PC-9 (cell line): ENCODE results near the gene KCNF1. TPM values are rescaled to one million over a fixed set of nuclear protein-coding genes. Genes with fewer than 3 reads are reported as not detected.

Source experiments
- BruUV-seq: library from RNA; stranded (reverse); fragments of 400-500 nt; replicated peaks from 2 replicates; lab custom pipeline; 2021; lab: Mats Ljungman, UMichigan
- CTCF ChIA-PET: fragments of 300-600 bp; sonication (Branson Sonifier 250); formaldehyde crosslinking; loops from one replicate; lab custom pipeline; 2022; ENCODE audit warnings: antibody characterized with exemption; lab: Charles Lee
- POLR2A ChIA-PET: fragments of 300-600 bp; sonication (Branson Sonifier 250); formaldehyde crosslinking; loops from one replicate; lab custom pipeline; 2022; ENCODE audit warnings: antibody characterized with exemption; ENCODE audit not compliant: unreplicated experiment; lab: Charles Lee
- DNase-seq, 2 experiments: peaks; one replicate each; pipeline versions ENCODE4 v3.0.0 to v3.0.0-alpha.2; 2015 to 2022; ENCODE audit warnings: mixed read lengths in 1 of 2
- H2AFZ ChIP-seq: fragments of 200-600 bp; sonication (generic); 2 replicates; pipeline ENCODE4 v1.8.1; 2017; ENCODE audit warnings: antibody characterized with exemption
- H3F3A ChIP-seq: fragments of 200-600 bp; sonication (generic); 2 replicates; pipeline ENCODE4 v1.8.1; 2017; ENCODE audit warnings: antibody characterized with exemption, mild to moderate bottlenecking, low read depth; ENCODE audit not compliant: insufficient read depth
- H3K27ac ChIP-seq: fragments of 200-600 bp; sonication (generic); 2 replicates; pipeline ENCODE4 v1.6.1; 2016; ENCODE audit warnings: mixed run types
- H3K27me3 ChIP-seq: fragments of 200-600 bp; sonication (generic); 2 replicates; pipeline ENCODE4 v1.6.1; 2016; ENCODE audit warnings: low read depth, mixed run types; ENCODE audit not compliant: insufficient read depth
- H3K36me3 ChIP-seq: fragments of 200-600 bp; sonication (generic); 2 replicates; pipeline ENCODE4 v1.6.1; 2016; ENCODE audit warnings: low read depth, mixed run types
- H3K4me1 ChIP-seq: fragments of 200-600 bp; sonication (generic); replicated peaks from 2 replicates; pipeline ENCODE4 v1.6.1; 2016; ENCODE audit warnings: mixed run types; ENCODE audit not compliant: insufficient read depth
- H3K4me2 ChIP-seq: fragments of 200-600 bp; sonication (generic); 2 replicates; pipeline ENCODE4 v1.6.1; 2017; ENCODE audit warnings: mixed run types
- H3K4me3 ChIP-seq: fragments of 200-600 bp; sonication (generic); 2 replicates; pipeline ENCODE4 v1.6.1; 2016; ENCODE audit warnings: mixed run types
- H3K79me2 ChIP-seq: fragments of 200-600 bp; sonication (generic); 2 replicates; pipeline ENCODE4 v1.6.1; 2017; ENCODE audit warnings: low read depth, mixed run types
- H3K9me2 ChIP-seq: fragments of 200-600 bp; sonication (generic); 2 replicates; pipeline ENCODE4 v1.8.1; 2017; ENCODE audit warnings: mild to moderate bottlenecking; ENCODE audit not compliant: insufficient read depth
- H3K9me3 ChIP-seq: fragments of 200-600 bp; sonication (generic); 2 replicates; pipeline ENCODE4 v1.8.1; 2016; ENCODE audit warnings: low read depth; ENCODE audit not compliant: insufficient read depth
- H4K20me1 ChIP-seq: fragments of 200-600 bp; sonication (generic); 2 replicates; pipeline ENCODE4 v1.8.1; 2017; ENCODE audit not compliant: insufficient read depth
- CTCF ChIP-seq: fragments of 200-600 bp; sonication (generic); conservative IDR thresholded peaks from 2 replicates; pipeline ENCODE4 v1.6.1; 2017; ENCODE audit warnings: mixed run types, antibody characterized with exemption, mild to moderate bottlenecking, moderate library complexity
- EZH2 ChIP-seq: fragments of 200-600 bp; sonication (generic); IDR thresholded peaks from 2 replicates; pipeline ENCODE4 v1.8.0; 2017; ENCODE audit warnings: antibody characterized with exemption, low read depth
- intact Hi-C: fragments of 100-400 bp; cut with micrococcal nuclease; formaldehyde crosslinking; loops from one replicate; pipeline ENCODE4 v1.10.0; 2022; ENCODE audit not compliant: unreplicated experiment
- total RNA-seq: library from RNA; stranded (reverse); gene quantifications from 2 replicates; pipeline ENCODE4 v1.2.3, GENCODE V29; 2021

Gene KCNF1
- total RNA-seq, 1 experiment from 2014 or later = 1.0 TPM

DNA sequence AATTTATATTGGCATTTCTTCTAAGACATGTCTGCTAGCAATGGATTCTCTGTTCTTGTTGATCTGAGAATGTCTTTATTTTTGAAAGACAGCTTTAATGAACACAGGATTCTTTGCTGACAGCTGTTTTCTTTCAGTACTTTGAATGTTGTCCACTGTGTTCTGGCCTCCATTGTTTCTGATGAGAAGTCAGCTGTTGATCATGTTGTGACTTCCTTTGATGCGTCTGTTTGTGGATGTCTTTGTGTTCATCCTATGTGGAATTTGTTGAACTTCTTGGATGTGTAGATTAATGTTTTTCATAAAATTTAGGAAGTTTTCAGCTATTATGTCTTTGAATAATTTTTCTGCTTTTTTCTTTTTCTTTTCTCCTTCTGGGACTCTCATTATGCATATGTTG lies 39.8 kb upstream of the KCNF1 start:
- Histone ChIP-seq H3K4me1 (no peaks in the 10 kb centered on the region), H3K4me3 (no peak overlapping the region), H3K9me2 (no peaks in the 10 kb centered on the region), H3K27ac (no peak overlapping the region), H3K4me2 (no peak overlapping the region), H4K20me1 (no peaks in the 10 kb centered on the region), H3K27me3 (no peaks in the 10 kb centered on the region), H3K36me3 (no peaks in the 10 kb centered on the region), H3F3A (no peaks in the 10 kb centered on the region), H3K79me2 (no peaks in the 10 kb centered on the region), H3K9me3 (peaks cover 7% of the 10 kb centered on the region; the same call in 1 of the 2 replicates), H2AFZ (no peak overlapping the region)
- DNase-seq = peak in 1 of 2 experiments; percentile 10
- TF ChIP-seq CTCF (no peak), EZH2 (no peak)
- CTCF ChIA-PET = no interaction called here
- no TSS peak for BruUV-seq
- POLR2A ChIA-PET = no interaction called here
- intact Hi-C loops = no loop called here

DNA sequence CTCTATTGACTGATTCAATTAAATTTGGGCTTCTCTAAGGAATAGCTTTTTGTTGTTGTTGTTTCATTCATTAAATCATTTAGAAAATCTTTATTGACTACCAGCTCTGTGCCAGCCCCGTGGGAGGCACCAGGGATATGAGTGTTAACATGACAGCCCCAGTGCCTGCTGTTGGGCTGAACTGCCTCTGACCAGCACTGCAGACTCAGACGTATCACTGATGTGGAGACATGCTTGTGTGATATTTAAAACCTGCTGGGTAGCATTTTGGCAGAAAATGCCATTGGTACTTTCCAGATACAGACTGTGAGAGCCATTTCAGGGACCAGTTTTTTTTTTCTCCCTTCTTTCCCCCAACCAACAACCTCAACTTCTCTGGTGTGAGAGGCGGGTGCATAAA lies 38.6 kb upstream of the KCNF1 start:
- Histone ChIP-seq H3K4me2 (no peak overlapping the region), H3F3A (no peaks in the 10 kb centered on the region), H3K79me2 (no peaks in the 10 kb centered on the region), H3K4me1 (no peaks in the 10 kb centered on the region), H3K9me2 (no peaks in the 10 kb centered on the region), H3K27ac (no peak overlapping the region), H3K4me3 (no peak overlapping the region), H3K27me3 (no peaks in the 10 kb centered on the region), H4K20me1 (no peaks in the 10 kb centered on the region), H2AFZ (no peak overlapping the region), H3K36me3 (no peaks in the 10 kb centered on the region), H3K9me3 (peaks cover 7% of the 10 kb centered on the region; the same call in 1 of the 2 replicates)
- POLR2A ChIA-PET = no interaction called here
- CTCF ChIA-PET = interaction anchor here (0.6 kb wide), 1 partner anchor 13 kb away, joined by 3 read pairs; no protein-coding TSS in a partner anchor
- intact Hi-C loops = no loop called here
- DNase-seq = peak in 1 of 2 experiments; percentile 17
- no TSS peak for BruUV-seq
- TF ChIP-seq CTCF (no peak), EZH2 (no peak)

DNA sequence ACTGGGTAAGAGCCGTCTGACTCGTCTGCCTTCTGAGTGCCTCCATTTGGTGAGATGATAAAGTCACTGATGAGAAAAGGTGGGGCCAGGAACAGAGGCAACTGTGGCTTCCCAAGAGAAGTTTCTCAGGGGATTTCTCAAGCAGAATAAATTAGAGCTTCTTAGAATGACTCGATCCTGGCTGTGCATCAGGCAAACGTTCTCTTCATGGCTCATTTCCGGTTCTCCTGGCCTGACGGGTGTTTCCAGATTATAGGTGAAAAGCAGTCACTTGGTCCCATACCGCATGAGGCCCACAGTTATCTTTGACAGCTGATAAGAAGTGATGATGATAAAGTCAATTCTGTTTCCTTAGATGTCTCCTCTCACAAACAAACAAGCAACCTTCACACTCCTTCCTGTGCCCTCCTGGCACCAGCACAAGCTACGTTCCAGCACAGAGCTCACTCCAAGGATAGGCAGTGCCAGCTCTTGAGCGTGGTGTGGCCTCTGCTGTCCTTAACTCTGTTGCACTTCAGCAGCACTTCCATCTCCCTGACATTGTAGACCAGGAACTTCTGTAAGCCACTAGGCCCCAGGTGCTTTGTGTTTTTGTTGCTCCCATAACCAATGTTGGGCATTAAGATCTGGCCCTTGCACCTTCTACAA lies 37.8 kb upstream of the KCNF1 start:
- BruUV-seq = no TSS peak

More for the DNA sequence above, 37.8 kb upstream of the KCNF1 start:
- no peak overlapping the region for H3K4me2 ChIP-seq
- H3K9me2 ChIP-seq = no peaks in the 10 kb centered on the region
- H2AFZ ChIP-seq = no peak overlapping the region; the same call in 1 of the 2 replicates
- no peaks in the 10 kb centered on the region for H3K36me3 ChIP-seq
- peak in 1 of 2 experiments; percentile 34 for DNase-seq
- no peak for TF ChIP-seq CTCF
- TF ChIP-seq EZH2 = no peak
- no peaks in the 10 kb centered on the region for H3F3A ChIP-seq
- ChIA-PET CTCF (interaction anchor here (0.6 kb wide), 1 partner anchor 14 kb away, joined by 3 read pairs; no protein-coding TSS in a partner anchor), POLR2A (interaction anchor here (0.7 kb wide), 1 partner anchor 22 kb away, joined by 4 read pairs; no protein-coding TSS in a partner anchor)
- no peaks in the 10 kb centered on the region for H3K27me3 ChIP-seq
- H4K20me1 ChIP-seq = no peaks in the 10 kb centered on the region
- H3K9me3 ChIP-seq = peaks cover 7% of the 10 kb centered on the region; the same call in 1 of the 2 replicates
- no peaks in the 10 kb centered on the region for H3K79me2 ChIP-seq
- intact Hi-C loops = no loop called here
- no peak overlapping the region for H3K27ac ChIP-seq
- H3K4me1 ChIP-seq = no peaks in the 10 kb centered on the region
- H3K4me3 ChIP-seq = no peak overlapping the region
